HG02588 (cell line): ENCODE results near the gene ADAMTS13.

Experiments used
- ATAC-seq: cut with Tn5 transposase; IDR thresholded peaks from one replicate; pipeline ENCODE4 v1.9.1; 2021; ENCODE audit warnings: mild to moderate bottlenecking, moderate library complexity; ENCODE audit not compliant: unreplicated experiment

Gene ADAMTS13

GRCh38 chr9:133452562-133452961 lies 30.4 kb downstream of the ADAMTS13 start:
- no peak for ATAC-seq

- ATAC-seq: no peak
These were observed 31.5 kb downstream of the ADAMTS13 start for GRCh38 chr9:133453651-133454050.

- ATAC-seq: no peak
These were observed 32.2 kb downstream of the ADAMTS13 start for GRCh38 chr9:133454325-133454724.

GRCh38 chr9:133454943-133455673 lies 32.9 kb downstream of the ADAMTS13 start:
- no peak for ATAC-seq

GRCh38 chr9:133455936-133456335 lies 33.8 kb downstream of the ADAMTS13 start:
- no peak for ATAC-seq

DNA sequence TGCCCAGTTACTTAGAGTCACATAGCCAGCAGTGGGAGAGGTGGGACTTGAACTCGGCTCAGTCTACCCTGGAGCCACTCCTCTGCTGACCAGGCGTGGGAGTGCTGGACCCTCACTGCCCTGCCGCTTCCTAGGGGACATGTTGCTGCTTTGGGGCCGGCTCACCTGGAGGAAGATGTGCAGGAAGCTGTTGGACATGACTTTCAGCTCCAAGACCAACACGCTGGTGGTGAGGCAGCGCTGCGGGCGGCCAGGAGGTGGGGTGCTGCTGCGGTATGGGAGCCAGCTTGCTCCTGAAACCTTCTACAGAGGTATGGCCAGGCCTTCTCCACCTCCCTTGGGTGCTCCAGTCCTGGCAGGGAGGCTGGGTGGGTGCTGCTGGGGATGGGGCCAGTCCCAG lies 34.2 kb downstream of the ADAMTS13 start:
- no peak for ATAC-seq

- ATAC-seq: no peak
These were observed 35.1 kb downstream of the ADAMTS13 start for GRCh38 chr9:133457233-133457632.

DNA sequence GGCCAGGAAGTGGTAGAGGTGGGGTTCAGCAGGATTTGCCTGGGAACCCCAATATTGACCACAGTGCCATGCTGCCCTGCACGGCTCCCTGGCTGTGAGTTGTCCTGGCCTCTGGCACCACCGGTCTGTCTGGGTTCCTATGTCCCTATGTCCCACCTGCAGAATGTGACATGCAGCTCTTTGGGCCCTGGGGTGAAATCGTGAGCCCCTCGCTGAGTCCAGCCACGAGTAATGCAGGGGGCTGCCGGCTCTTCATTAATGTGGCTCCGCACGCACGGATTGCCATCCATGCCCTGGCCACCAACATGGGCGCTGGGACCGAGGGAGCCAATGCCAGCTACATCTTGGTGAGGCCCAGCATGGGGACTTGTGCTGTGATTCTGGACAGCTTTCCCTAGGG lies 35.6 kb downstream of the ADAMTS13 start:
- no peak for ATAC-seq

GRCh38 chr9:133458643-133459312 lies 36.6 kb downstream of the ADAMTS13 start:
- ATAC-seq: no peak

DNA sequence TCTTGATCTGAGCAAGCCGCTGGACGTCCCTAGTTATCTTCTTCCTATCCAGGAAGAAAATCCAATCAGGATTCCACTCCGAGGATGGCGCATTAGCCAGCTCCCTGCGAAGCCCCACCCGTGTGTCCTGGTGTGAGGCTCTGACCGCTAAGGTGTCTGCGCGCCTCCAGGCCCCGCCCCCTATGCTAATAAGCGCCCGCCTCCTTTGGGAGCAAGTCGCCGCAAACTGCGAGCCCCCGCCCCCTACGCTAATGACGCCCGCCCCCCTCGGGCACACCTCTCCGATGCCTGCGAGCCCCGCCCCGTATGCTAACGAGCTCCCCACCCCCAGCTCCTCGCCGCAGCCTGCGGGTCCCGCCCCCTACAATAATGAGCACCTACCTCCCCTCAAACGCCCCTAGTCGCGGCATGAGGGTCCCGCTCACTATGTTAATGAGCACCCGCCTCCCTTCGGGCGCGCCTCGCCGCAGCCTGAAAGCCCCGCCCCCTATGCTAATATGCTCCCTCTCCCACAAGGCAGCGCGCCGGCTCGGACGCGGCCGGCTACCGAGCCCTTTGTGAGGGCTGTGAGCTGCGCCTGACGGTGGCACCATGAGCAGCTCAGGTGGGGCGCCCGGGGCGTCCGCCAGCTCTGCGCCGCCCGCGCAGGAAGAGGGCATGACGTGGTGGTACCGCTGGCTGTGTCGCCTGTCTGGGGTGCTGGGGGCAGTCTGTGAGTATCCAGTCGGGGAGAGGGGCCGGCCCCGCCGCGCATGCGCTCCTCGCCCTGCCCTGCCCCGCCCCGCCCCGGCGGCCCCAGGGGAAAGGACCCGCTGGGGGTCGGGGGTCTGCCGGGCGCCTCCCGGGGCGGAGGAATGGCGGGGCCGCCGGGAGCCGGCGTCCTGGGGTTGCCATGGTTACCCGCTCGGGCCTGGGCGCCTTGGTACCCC lies 37.6 kb downstream of the ADAMTS13 start, which contains the start of gene CACFD1:
CACFD1 (plus strand) TSS at position 503 of the 929 bp plus-strand sequence; CDS start at position 592, 89 bp downstream.
- ATAC-seq: peak; percentile 75

- peak; percentile 17 for ATAC-seq
These were observed 38.4 kb downstream of the ADAMTS13 start for GRCh38 chr9:133460405-133461175.

DNA sequence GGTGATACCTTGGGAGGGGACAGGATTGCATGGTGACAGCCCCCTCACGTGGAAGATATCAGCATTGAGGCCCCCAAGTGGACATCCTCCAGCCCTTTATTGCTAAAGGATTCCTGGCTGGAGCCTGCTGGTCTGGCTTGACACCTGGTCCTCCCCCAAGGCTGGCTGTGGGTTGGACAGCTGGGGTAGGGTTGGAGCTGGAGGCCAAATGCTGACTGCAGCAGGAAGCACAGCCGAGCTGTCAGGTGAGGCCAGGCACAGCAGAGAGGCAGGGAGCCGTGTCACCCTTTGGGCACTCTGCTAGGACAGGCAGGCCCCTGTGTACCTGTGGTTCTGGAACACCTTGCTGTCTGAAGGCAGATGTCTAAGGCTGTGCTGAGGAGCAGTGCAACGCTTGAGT lies 39.8 kb downstream of the ADAMTS13 start:
- no peak for ATAC-seq

DNA sequence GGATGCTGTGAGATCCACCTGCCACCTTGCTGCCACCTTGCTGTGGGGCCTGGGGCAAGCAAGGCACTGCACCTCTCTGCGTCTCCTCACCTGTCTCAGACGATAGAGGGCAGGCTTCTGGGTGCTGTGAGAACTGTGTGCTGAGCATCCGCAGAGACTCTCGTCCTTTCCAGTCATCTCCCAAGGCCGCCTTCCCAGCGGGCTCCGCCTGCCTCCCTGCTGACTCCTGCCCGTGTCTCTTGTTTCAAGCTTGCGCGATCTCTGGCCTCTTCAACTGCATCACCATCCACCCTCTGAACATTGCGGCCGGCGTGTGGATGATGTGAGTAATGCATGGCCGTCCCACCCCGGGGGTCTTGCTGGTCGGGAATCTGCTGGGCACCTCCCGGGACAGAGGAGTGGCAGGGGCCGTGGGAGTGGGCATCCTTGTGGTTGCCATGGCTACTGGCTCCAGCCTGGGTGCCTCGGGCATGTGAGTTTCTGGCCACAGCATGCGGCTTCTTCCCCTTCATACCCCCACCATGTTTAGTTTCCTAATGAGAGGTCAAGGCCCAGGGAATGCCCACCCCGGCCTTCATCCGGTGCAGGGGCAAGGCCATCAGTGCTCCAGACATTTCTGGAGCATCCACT lies 41.2 kb downstream of the ADAMTS13 start:
- no peak for ATAC-seq

GRCh38 chr9:133463864-133464615 lies 41.9 kb downstream of the ADAMTS13 start:
- ATAC-seq: no peak

DNA sequence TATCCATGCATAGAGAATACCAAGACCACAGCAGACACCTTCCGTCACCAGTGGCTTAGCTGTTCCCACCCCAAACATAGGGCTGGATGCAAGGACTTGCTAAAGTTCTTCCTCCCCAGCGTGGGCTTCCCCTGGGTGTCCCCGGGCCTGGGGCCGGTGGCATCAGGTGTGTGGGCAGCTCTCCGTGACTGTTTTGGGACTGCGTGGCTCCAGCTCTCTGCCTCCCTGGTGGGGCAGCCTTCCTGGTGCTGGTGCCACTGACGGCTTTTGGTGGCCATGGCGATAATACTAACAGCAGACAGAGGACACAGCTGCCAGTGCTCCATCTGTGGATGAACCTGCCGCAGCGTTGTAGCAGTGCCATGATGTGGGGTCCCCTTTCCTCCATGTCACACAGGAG lies 42.5 kb downstream of the ADAMTS13 start:
- no peak for ATAC-seq

DNA sequence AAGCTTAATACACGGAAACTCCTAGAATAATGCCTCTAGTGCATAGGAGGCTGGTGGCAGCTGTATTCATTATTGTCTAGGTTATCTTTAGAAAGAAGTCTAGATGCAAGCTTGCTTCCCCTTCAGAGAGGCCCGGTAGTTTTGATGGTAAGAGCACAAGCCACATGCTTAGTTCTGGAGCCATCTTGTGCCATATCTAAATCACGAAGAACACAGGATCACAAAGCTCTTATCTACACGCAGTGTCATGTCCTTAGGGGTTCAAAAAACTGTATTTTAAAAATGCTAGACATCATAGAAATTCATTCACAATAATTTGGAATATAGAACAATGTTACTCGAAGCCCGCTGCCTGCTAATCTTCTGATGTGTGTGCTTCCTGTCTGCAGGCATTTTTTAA lies 43.8 kb downstream of the ADAMTS13 start:
- no peak for ATAC-seq

- ATAC-seq: no peak
These were observed 44.9 kb downstream of the ADAMTS13 start for GRCh38 chr9:133467101-133467500.

DNA sequence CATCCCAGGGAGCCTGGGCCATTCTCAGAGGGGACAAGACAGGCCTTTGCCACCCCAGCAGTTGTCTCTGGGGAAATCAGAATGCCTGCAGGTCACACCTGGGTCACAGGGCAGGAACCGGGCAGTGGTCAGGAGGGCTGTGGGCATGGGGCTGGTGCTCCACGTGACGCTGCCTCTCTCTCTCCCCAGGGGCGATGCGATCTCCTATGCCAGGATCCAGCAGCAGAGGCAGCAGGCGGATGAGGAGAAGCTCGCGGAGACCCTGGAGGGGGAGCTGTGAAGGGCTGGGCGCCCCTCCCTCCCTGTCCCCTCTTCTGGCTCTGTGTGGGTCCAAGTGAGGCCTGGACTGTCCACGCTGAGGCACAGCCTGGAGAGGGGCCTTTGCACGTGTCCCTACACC lies 46.2 kb downstream of the ADAMTS13 start:
- no peak for ATAC-seq

DNA sequence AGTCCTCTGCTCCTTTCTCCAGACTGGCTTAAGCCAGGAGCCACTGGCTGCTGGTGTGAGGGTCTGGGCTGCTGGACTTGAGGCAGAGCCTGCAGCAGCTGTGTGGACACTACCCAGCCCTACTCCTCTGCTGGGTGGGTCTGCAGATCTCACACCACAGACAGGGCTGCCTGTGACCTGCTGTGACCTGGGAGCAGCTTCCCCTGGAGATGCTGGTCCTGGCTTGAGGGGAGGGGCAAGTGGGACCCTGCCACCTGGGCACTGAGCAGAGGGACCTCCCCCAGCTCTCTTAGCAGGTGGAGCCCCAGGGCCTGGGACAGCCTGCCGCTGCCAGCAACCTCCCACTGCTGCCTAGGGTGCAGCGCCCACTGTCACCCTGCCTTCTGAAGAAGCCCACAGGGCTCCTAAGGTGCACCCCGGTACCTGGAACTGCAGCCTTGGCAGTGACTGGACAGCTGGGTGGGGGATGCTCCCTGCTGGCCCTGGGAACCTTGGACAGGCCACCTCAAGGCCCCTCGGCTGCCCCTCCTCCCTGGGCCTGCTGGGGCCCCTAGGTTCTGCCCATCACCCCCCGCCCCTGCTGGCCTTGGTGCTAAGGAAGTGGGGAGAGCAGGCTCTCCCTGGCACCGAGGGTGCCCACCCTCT lies 46.7 kb downstream of the ADAMTS13 start:
- ATAC-seq: no peak
